Spinal cord (tissue), 10 donors: ENCODE measurements around the gene S100P. TPM values are rescaled to one million over a fixed set of nuclear protein-coding genes. Genes with fewer than 3 reads are reported as not detected.

Source experiments
- DNase-seq, 6 donors: peaks; one replicate each; pipeline versions ENCODE4 v3.0.0 to v3.0.0-alpha.2; 2013 to 2015; ENCODE audit warnings: low spot score in 6 of 6, low read depth in 4 of 6
- H3K27ac ChIP-seq: one replicate; pipeline ENCODE4 v1.5.1; 2013; ENCODE audit warnings: low read depth, low read length, control low read depth
- H3K27me3 ChIP-seq: one replicate; pipeline ENCODE4 v1.6.1; 2013; ENCODE audit warnings: low read length; ENCODE audit not compliant: control insufficient read depth, insufficient read depth
- H3K36me3 ChIP-seq: one replicate; pipeline ENCODE4 v1.6.1; 2013; ENCODE audit warnings: low read length; ENCODE audit not compliant: control insufficient read depth, insufficient read depth
- H3K4me1 ChIP-seq: one replicate; pipeline ENCODE4 v1.6.1; 2013; ENCODE audit warnings: low read length; ENCODE audit not compliant: control insufficient read depth, insufficient read depth
- H3K4me3 ChIP-seq: one replicate; pipeline ENCODE4 v1.5.1; 2013; ENCODE audit warnings: low read depth, low read length, control low read depth
- H3K9me3 ChIP-seq: one replicate; pipeline ENCODE4 v1.6.1; 2013; ENCODE audit warnings: low read length; ENCODE audit not compliant: control insufficient read depth, insufficient read depth
- WGBS: methylation state at CpG from one replicate; pipeline ENCODE4 v1.1.5; 2013; ENCODE audit warnings: missing lambda C conversion rate; ENCODE audit not compliant: insufficient coverage; 5-methylcytosine and 5-hydroxymethylcytosine counted together
- polyA plus RNA-seq, 2 donors: library from polyadenylated mRNA; unstranded; fragments of 120-200 nt; gene quantifications; one replicate each; pipeline ENCODE4 v1.2.1, GENCODE V29; 2013; ENCODE audit not compliant: insufficient read length in 2 of 2
- total RNA-seq, 2 donors: library from RNA; depleted of rRNA in 1 of 2; stranded (reverse); fragments of 120-200 nt in 1 of 2; fragments of >200 nt in 1 of 2; gene quantifications; one replicate each; pipeline versions ENCODE4 v1.2.3 to v1.2.4, GENCODE V29; 2013 to 2014
- donor health status: healthy.

S100P gene
- total and polyA plus RNA-seq, 4 donors, result 0.60 to 6.9 (median 3.0) TPM

DNA sequence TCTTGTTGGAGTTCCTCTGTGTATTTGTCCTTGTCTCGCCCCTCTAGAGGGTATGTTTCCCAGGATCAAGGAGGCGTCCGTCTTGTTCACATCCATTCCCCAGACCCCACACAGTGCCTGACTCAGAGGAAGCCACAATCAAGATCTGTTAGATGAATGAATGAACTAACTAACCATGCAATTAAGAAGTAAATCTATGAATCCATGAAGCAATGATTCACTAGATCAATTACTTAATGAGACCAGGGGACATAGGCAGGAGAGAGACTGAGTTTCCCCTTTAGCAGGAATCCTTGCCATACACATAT is 34.2 kb downstream of the S100P start:
- WGBS, result 80% methylated on average over 1 of the region's 3 CpGs
- peak in 1 of 6 donors; percentile 8 for DNase-seq
- Histone ChIP-seq H3K27me3 (no peaks in the 10 kb centered on the region), H3K9me3 (no peaks in the 10 kb centered on the region), H3K27ac (no peak overlapping the region), H3K4me3 (no peak overlapping the region), H3K36me3 (no peaks in the 10 kb centered on the region), H3K4me1 (peaks cover 57% of the 10 kb centered on the region)

DNA sequence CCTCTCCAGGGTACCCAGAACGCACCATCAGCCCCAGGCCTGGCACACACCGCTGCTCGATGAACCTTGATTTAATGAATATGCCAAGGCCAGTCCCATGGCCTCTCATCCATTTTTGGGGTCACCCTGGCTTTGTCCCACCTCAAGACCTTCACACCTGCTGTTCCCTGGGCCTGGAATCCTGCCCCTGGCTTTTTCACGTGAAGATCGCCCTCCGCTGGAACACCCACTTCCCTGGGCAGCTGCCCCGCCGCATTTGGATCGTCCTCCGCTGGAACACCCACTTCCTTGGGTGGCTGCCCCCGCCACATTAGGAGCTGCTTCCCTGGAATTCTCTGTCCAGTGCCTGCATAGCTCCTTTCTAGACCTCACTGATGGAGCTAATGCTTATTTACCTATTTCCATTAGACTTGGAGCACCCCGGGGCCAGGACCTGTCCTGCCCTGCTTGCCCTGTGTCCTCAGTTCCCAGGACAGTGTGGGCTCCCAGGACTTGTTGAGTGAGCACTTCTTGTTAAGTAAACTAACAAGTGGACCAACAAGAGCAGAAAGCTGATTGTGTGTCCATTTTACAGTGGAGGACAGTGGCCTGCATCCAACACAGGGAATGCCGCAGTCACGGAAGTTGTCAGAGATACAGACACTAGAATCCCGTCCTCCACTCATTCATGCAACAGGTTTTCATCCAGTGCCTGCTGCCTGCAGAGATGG is 34.8 kb downstream of the S100P start:
- Histone ChIP-seq H3K9me3 (no peaks in the 10 kb centered on the region), H3K4me3 (no peak overlapping the region), H3K36me3 (no peaks in the 10 kb centered on the region), H3K27me3 (no peaks in the 10 kb centered on the region), H3K4me1 (peaks cover 58% of the 10 kb centered on the region), H3K27ac (no peak overlapping the region)
- no peak for DNase-seq
- WGBS, result 88% methylated on average over 14 of the region's 15 CpGs

DNA sequence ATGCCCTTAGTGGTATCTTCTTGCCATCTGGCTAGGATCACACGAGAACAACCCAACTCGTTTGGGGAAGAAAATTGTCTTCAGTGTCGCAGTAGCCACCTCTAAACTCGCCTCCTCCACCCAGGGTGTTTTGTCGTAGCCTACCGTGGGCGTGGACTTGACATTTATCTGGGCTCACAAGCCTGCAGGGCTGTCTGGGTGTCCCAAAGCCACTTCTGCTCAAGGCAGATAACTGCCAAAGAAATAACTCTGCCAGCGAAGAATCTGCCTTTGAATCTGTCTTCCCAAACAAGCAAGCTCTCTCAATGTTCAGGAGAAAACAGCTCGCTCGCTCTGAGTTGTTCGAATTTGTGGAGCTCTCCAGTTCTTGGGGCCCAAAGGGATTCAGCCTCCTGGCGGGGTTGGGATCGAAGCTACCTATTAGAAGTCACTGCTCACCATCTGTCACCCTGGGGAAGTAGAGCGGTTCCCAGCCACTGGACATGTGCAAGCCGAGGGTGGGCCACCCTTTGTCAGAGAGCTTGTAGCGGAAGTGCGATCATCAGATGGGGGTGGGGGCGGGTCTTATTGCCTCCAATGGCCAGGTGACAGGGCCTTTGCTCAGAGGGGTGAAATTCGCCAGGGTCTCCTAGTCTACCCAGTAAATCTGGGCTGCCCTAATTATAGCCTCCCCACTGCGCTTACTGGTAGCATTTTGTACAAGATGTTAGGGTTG is 37.1 kb downstream of the S100P start:
- H3K27me3 ChIP-seq, result no peaks in the 10 kb centered on the region
- no peak overlapping the region for H3K4me3 ChIP-seq
- peak in 2 of 6 donors; percentile 6 to 72 for DNase-seq
- WGBS, result 56% methylated on average over 17 of the region's 20 CpGs
- H3K27ac ChIP-seq, result no peak overlapping the region
- peaks cover 42% of the 10 kb centered on the region for H3K4me1 ChIP-seq
- H3K36me3 ChIP-seq, result no peaks in the 10 kb centered on the region
- H3K9me3 ChIP-seq, result no peaks in the 10 kb centered on the region

DNA sequence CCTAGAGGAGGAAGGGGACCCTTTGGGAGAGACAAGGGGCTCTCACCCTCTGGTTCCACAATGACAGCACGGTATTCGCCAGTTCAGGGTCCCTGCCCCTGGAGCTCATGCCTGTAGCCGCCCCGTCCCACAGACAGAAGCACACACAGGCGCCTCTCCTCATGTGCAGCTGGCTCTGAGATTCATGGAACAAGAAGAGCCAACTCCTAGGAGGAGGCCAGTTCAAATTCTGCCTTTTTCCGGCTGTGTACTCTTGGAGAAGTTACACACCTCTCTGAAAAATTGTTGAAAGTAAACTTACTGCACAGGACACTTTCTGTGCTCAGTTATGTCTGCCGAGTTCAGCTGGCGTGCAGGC is 37.6 kb downstream of the S100P start:
- WGBS, result 94% methylated on average over 8 of the region's 8 CpGs
- peaks cover 42% of the 10 kb centered on the region for H3K4me1 ChIP-seq
- no peak overlapping the region for H3K4me3 ChIP-seq
- no peak for DNase-seq
- H3K36me3 ChIP-seq, result no peaks in the 10 kb centered on the region
- no peaks in the 10 kb centered on the region for H3K9me3 ChIP-seq
- no peak overlapping the region for H3K27ac ChIP-seq
- H3K27me3 ChIP-seq, result no peaks in the 10 kb centered on the region

DNA sequence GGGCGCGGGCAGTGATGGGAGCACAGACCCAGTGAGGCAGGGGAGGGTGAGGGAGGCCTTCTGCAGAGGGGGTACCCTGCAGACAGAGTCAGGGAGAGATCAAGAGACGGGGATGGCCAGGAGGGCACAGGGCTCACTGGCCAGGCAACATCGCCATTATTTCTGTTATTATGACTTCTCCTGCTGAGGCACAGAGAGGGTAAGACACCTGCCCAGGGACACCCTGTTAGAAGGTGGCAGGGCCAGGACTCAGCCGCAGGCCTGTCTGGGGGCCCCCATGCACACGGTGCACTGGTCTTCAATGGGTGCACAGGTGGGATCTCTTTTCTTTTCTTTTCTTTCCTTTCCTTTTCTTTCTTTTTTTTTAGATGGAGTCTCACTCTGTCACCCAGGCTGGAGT is 38.1 kb downstream of the S100P start:
- 92% methylated on average over 6 of the region's 6 CpGs for WGBS
- H3K4me3 ChIP-seq, result no peak overlapping the region
- no peaks in the 10 kb centered on the region for H3K36me3 ChIP-seq
- peaks cover 37% of the 10 kb centered on the region for H3K4me1 ChIP-seq
- no peak overlapping the region for H3K27ac ChIP-seq
- no peaks in the 10 kb centered on the region for H3K9me3 ChIP-seq
- H3K27me3 ChIP-seq, result no peaks in the 10 kb centered on the region
- no peak for DNase-seq

DNA sequence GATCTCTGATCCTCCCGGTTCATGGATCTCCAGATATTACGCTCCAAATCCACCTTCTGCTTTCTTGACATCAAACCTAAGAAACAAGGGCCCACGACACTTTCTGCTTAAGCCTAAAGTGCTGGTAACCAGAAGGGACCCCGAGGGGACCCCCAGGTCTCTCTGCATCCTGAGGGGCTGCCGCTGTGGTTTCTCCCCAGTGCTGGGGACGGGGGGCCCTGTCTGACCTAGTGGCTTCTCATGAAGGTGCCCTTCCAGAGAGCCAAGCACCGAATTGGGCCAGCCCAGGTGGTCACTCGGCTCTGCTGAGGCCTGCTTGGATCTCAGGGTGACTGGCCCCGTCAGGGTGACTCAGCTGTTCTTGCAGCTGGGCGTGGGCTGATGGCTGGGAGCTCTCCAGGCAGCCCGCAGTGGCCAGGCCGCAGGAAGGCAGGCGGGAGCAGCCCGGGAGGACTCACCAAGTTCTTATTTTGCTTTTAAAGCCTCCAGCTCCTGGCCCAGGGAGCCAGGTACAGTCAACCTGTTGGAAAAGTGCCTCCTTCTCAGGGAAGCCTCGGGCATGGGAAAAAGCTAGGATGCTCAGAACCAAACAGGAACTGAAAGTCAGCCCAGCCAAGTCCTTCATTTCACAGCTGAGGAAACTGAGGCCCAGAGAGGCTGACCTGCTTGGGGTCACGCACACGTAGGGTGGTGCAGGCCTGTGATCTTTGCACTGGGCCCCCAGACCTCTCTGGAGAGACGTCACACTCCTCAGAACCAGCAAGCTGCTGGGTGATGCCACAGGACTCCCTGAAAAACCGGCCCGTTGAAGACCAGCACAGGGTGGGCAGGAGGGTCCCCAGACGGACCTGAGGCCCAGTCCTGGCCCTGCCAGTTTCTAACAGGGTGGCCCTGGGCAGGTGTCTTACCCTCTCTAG is 39.0 kb downstream of the S100P start:
- no peaks in the 10 kb centered on the region for H3K36me3 ChIP-seq
- 81% methylated on average over 19 of the region's 21 CpGs for WGBS
- DNase-seq, result no peak
- H3K4me3 ChIP-seq, result no peak overlapping the region
- H3K9me3 ChIP-seq, result no peaks in the 10 kb centered on the region
- no peak overlapping the region for H3K27ac ChIP-seq
- H3K27me3 ChIP-seq, result no peaks in the 10 kb centered on the region
- peaks cover 30% of the 10 kb centered on the region for H3K4me1 ChIP-seq

DNA sequence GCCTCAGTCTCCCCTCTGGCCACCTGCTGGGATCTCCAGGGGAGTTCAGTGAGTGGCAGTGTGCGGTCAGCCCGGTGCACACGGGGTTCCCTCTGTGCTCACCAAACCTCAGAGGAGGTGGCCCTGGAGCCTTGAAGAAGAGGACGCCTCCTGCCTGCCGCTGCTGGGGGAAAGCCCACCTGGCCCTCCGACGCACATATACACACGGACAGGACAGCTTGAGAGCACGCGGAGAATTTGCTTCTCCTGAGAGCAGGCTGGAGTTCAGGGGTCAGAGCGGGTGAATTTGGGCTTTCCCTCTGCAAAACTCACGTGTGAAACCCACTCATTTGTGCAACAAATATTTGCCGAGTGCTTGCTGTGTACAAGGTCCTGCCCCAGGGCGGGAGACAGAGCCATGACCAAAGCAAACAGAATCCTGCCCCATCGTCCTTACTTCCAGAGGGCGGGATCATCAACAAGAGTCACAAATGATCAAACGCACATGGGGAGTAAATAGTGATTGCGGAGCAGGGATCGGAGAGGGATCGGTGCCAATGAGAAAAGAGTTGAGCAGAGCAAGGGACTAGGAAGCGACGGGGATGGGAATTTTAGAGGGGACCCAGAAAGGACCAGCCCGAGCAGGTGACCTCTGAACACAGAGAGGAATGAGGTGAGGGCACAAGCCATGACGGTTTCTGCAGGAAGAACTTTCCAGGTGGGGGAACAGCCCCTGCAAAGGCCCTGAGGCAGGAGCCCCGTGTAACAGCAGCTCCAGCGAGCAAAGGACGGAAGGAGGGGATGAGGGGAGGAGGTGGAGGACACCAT is 39.9 kb downstream of the S100P start:
- H3K4me3 ChIP-seq, result no peak overlapping the region
- no peaks in the 10 kb centered on the region for H3K36me3 ChIP-seq
- no peaks in the 10 kb centered on the region for H3K27me3 ChIP-seq
- peaks cover 22% of the 10 kb centered on the region for H3K4me1 ChIP-seq
- 88% methylated on average over 27 of the region's 27 CpGs for WGBS
- H3K27ac ChIP-seq, result no peak overlapping the region
- DNase-seq, result no peak
- H3K9me3 ChIP-seq, result no peaks in the 10 kb centered on the region

DNA sequence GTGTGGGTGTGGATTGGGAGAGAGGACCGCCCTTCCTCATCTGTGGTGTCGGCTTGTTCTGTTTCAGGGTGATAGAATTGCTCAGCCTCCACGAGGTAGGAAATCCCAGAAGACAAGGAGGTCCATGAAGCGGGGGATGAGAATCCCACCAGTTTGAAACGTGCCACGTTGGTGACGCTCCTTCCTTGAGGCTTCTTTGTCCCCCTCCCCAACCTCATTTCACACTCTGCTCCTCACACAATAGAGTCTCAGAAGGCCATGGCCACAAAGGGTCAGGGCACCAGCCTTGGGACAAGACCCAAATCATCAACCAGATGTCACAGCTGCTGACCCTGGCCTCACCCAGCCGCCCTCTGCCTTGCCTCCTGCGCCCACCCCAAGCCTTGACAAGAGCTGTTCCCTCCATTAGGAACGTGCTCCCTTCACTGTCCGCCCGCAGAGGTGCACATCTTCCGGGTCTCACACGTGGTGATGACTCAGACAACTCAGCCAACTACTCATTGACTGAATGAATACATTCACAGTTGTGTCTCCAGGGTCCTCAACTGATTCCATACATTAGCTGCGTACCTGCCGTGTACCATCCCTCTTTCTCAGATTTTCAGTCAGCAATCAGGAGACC is 40.6 kb downstream of the S100P start:
- WGBS, result 68% methylated on average over 15 of the region's 16 CpGs
- H3K9me3 ChIP-seq, result no peaks in the 10 kb centered on the region
- no peaks in the 10 kb centered on the region for H3K27me3 ChIP-seq
- H3K4me1 ChIP-seq, result peaks cover 15% of the 10 kb centered on the region
- DNase-seq, result no peak
- H3K4me3 ChIP-seq, result no peak overlapping the region
- no peaks in the 10 kb centered on the region for H3K36me3 ChIP-seq
- H3K27ac ChIP-seq, result no peak overlapping the region

DNA sequence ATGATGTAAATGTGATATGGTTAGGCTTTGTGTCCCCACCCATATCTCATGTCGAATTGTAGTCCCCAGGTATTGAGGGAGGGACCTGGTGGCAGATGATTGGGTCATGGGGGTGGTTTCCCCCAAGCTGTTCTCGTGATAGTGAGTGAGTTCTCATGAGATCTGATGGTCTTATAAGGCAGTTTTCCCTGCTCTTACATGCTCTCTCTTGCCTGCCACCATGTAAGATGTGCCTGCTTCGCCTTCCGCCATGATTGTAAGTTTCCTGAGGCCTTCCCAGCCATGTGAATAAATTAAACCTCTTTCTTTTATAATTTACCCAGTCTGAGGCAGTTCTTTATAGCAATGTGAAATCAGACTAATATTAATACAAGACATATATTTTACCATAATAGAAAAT is 46.2 kb downstream of the S100P start:
- Histone ChIP-seq H3K4me1 (no peaks in the 10 kb centered on the region), H3K27me3 (no peaks in the 10 kb centered on the region), H3K27ac (no peak overlapping the region), H3K9me3 (no peaks in the 10 kb centered on the region), H3K4me3 (no peak overlapping the region), H3K36me3 (no peaks in the 10 kb centered on the region)
- DNase-seq, result no peak
- WGBS, result no CpG with 5 or more reads among the region's 4 CpGs
